Neural progenitor cell (in vitro differentiated cells): ENCODE data around the gene ANXA2. TPM values are rescaled to one million over a fixed set of nuclear protein-coding genes. Genes with fewer than 3 reads are reported as not detected.

Experiments
- DNase-seq: peaks from one replicate; pipeline ENCODE4 v3.0.0-alpha.2; 2016; ENCODE audit warnings: low spot score
- H2AFZ ChIP-seq: fragments of 200-600 bp; sonication (generic); replicated peaks from 2 replicates; pipeline ENCODE4 v1.6.1; 2016; ENCODE audit warnings: antibody characterized with exemption
- H3F3A ChIP-seq: fragments of 200-600 bp; sonication (generic); 2 replicates; pipeline ENCODE4 v1.6.1; 2016; ENCODE audit warnings: antibody characterized with exemption, low read depth
- H3K27ac ChIP-seq: fragments of 200-600 bp; sonication (generic); 2 replicates; pipeline ENCODE4 v1.5.1; 2016; ENCODE audit warnings: mild to moderate bottlenecking
- H3K27me3 ChIP-seq: fragments of 200-600 bp; sonication (generic); 2 replicates; pipeline ENCODE4 v1.6.1; 2016; ENCODE audit warnings: mild to moderate bottlenecking, moderate library complexity
- H3K36me3 ChIP-seq: fragments of 200-600 bp; sonication (generic); 2 replicates; pipeline ENCODE4 v1.5.1; 2016
- H3K4me1 ChIP-seq: fragments of 200-600 bp; sonication (generic); 2 replicates; pipeline ENCODE4 v1.6.1; 2016; ENCODE audit warnings: mixed run types
- H3K4me2 ChIP-seq: fragments of 200-600 bp; sonication (generic); 2 replicates; pipeline ENCODE4 v1.6.1; 2016
- H3K4me3 ChIP-seq: fragments of 200-600 bp; sonication (generic); 2 replicates; pipeline ENCODE4 v1.5.1; 2016
- H3K79me2 ChIP-seq: fragments of 200-600 bp; sonication (generic); 2 replicates; pipeline ENCODE4 v1.6.1; 2016; ENCODE audit warnings: low read depth
- H3K9ac ChIP-seq: fragments of 200-600 bp; sonication (generic); 2 replicates; pipeline ENCODE4 v1.6.1; 2016
- H3K9me3 ChIP-seq: fragments of 200-600 bp; sonication (generic); 2 replicates; pipeline ENCODE4 v1.5.1; 2016; ENCODE audit warnings: low read depth
- H4K20me1 ChIP-seq: fragments of 200-600 bp; sonication (generic); 2 replicates; pipeline ENCODE4 v1.6.1; 2016; ENCODE audit warnings: low read depth
- H3K27ac Mint-ChIP-seq: 3 replicates; pipeline ENCODE4 v1.8.0; 2021; ENCODE audit warnings: mixed read lengths
- H3K27me3 Mint-ChIP-seq: 2 replicates; pipeline ENCODE4 v1.8.0; 2022; ENCODE audit warnings: low read depth, mild to moderate bottlenecking, inconsistent platforms, moderate library complexity, mixed read lengths; ENCODE audit not compliant: insufficient read depth
- H3K36me3 Mint-ChIP-seq: 3 replicates; pipeline ENCODE4 v1.8.0; 2021; ENCODE audit warnings: mixed read lengths
- H3K4me1 Mint-ChIP-seq: 3 replicates; pipeline ENCODE4 v1.8.0; 2021; ENCODE audit warnings: mixed read lengths
- H3K4me3 Mint-ChIP-seq: 3 replicates; pipeline ENCODE4 v1.8.0; 2021; ENCODE audit warnings: mild to moderate bottlenecking, moderate library complexity, mixed read lengths
- H3K9me3 Mint-ChIP-seq: 3 replicates; pipeline ENCODE4 v1.8.0; 2020; ENCODE audit warnings: mixed read lengths
- CTCF ChIP-seq: fragments of 200-600 bp; sonication (generic); IDR thresholded peaks from 2 replicates; pipeline ENCODE4 v1.5.1; 2017; ENCODE audit warnings: antibody characterized with exemption, mild to moderate bottlenecking
- EZH2 ChIP-seq: fragments of 200-600 bp; sonication (generic); IDR thresholded peaks from 2 replicates; pipeline ENCODE4 v1.6.1; 2017; ENCODE audit warnings: antibody characterized with exemption, mild to moderate bottlenecking, moderate library complexity
- EZH2phosphoT487 ChIP-seq: fragments of 200-600 bp; sonication (generic); IDR thresholded peaks from 2 replicates; pipeline ENCODE4 v1.6.1; 2017; ENCODE audit warnings: antibody characterized with exemption
- total RNA-seq: library from RNA; depleted of rRNA; stranded (reverse); fragments of >200 nt; gene quantifications from 2 replicates; pipeline ENCODE4 v1.2.3, GENCODE V29; 2015; ENCODE audit warnings: low replicate concordance

ANXA2 gene
- total RNA-seq, 1 donor from 2014 or later = 20.1 TPM

DNA sequence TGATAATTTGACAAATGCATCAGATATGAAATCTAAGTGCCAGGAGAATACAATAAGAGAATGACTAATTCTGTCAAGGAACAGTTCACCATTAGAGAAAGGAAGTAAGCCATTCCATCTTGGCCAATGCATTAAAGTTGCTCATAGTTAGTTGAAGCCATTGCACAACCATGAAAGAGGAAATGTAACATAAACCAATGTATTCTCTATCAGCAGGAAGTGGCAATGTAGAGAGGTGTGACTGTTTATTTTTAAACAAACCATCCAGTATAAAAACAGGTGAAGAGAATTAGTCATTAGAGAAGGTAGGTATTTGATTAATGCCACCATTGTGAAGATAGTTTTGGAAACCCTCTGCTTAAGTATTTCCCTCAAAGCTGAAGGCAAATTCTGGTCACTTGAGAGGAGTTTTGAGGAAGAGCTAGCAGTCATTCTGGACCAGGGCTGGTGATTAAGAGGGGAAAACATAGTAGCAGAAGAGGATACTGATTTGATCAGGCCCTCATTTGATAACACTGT is 10.7 kb upstream of the ANXA2 start:
- Mint-ChIP-seq H3K36me3 (no peaks in the 10 kb centered on the region), H3K4me3 (no peak overlapping the region), H3K27me3 (peaks cover 2% of the 10 kb centered on the region), H3K4me1 (peaks cover 12% of the 10 kb centered on the region), H3K9me3 (no peaks in the 10 kb centered on the region), H3K27ac (no peak overlapping the region)
- H4K20me1 ChIP-seq = no peaks in the 10 kb centered on the region
- H2AFZ ChIP-seq = no peak overlapping the region
- H3K27ac ChIP-seq = no peak overlapping the region
- TF ChIP-seq EZH2 (no peak), EZH2phosphoT487 (no peak), CTCF (no peak)
- H3F3A ChIP-seq = no peaks in the 10 kb centered on the region
- H3K4me3 ChIP-seq = no peak overlapping the region
- H3K36me3 ChIP-seq = no peaks in the 10 kb centered on the region
- H3K9me3 ChIP-seq = no peaks in the 10 kb centered on the region
- no peak overlapping the region for H3K4me2 ChIP-seq
- no peak overlapping the region for H3K9ac ChIP-seq
- no peak for DNase-seq
- no peaks in the 10 kb centered on the region for H3K27me3 ChIP-seq
- H3K4me1 ChIP-seq = peaks cover 13% of the 10 kb centered on the region
- H3K79me2 ChIP-seq = no peaks in the 10 kb centered on the region

GRCh38 chr15:60407415-60407805 is 9.6 kb upstream of the ANXA2 start:
- peaks cover 9% of the 10 kb centered on the region for H3K4me1 Mint-ChIP-seq
- no peak overlapping the region for H3K4me3 ChIP-seq
- H3K36me3 Mint-ChIP-seq = no peaks in the 10 kb centered on the region
- TF ChIP-seq EZH2 (no peak), EZH2phosphoT487 (no peak), CTCF (no peak)
- H3K79me2 ChIP-seq = no peaks in the 10 kb centered on the region
- DNase-seq = no peak
- peaks cover 2% of the 10 kb centered on the region for H3K27me3 Mint-ChIP-seq
- no peak overlapping the region for H3K9ac ChIP-seq
- no peak overlapping the region for H2AFZ ChIP-seq
- H3K4me3 Mint-ChIP-seq = no peak overlapping the region
- H3K27ac Mint-ChIP-seq = no peak overlapping the region
- H3K27me3 ChIP-seq = no peaks in the 10 kb centered on the region
- H3K9me3 ChIP-seq = no peaks in the 10 kb centered on the region
- H3F3A ChIP-seq = no peaks in the 10 kb centered on the region
- H3K9me3 Mint-ChIP-seq = no peaks in the 10 kb centered on the region
- no peaks in the 10 kb centered on the region for H3K36me3 ChIP-seq
- H3K4me2 ChIP-seq = no peak overlapping the region
- peaks cover 13% of the 10 kb centered on the region for H3K4me1 ChIP-seq
- H3K27ac ChIP-seq = no peak overlapping the region
- H4K20me1 ChIP-seq = no peaks in the 10 kb centered on the region

GRCh38 chr15:60406513-60407414 is 9.0 kb upstream of the ANXA2 start:
- Mint-ChIP-seq H3K36me3 (no peaks in the 10 kb centered on the region), H3K27me3 (peaks cover 2% of the 10 kb centered on the region), H3K9me3 (no peaks in the 10 kb centered on the region), H3K27ac (no peak overlapping the region), H3K4me3 (no peak overlapping the region), H3K4me1 (peaks cover 9% of the 10 kb centered on the region)
- Histone ChIP-seq H2AFZ (no peak overlapping the region), H3F3A (no peaks in the 10 kb centered on the region), H3K9ac (no peak overlapping the region), H3K79me2 (no peaks in the 10 kb centered on the region), H3K4me2 (no peak overlapping the region), H3K27me3 (no peaks in the 10 kb centered on the region), H3K9me3 (no peaks in the 10 kb centered on the region), H4K20me1 (no peaks in the 10 kb centered on the region), H3K4me1 (peaks cover 13% of the 10 kb centered on the region), H3K36me3 (no peaks in the 10 kb centered on the region), H3K27ac (no peak overlapping the region), H3K4me3 (no peak overlapping the region)
- TF ChIP-seq CTCF (no peak), EZH2phosphoT487 (no peak), EZH2 (no peak)
- no peak for DNase-seq
